ENCODE data around the gene GPC1. TPM values are rescaled to one million over a fixed set of nuclear protein-coding genes. Genes with fewer than 3 reads are reported as not detected.

GPC1 gene
- total and polyA plus RNA-seq, 10 of the 15 experiments (the other 5 are each of a cell fraction or from before 2014, with no cell fraction given): 0.06 to 0.77 (median 0.23) TPM; not detected in 3

DNA sequence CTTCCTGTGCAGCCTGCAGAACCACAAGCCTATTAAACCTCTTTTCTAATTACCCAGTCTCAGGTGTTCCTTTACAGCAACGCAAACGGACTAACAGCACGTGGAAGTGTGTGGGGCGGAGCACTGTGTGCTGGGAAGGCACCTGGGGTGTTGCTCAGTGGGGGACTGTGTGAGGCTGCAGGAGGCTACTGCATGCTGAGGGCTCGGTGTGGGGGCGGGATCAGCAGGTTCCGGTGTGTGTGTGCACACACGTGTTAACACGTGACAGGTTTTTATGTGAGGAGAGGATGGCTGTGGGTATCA lies 63.4 kb downstream of the GPC1 start:
- no peak overlapping the region for H3K9ac ChIP-seq (ENCODE audit: control insufficient read depth, insufficient read depth, low read length)
- in situ Hi-C loops (cut with MboI) (no loop called here), intact Hi-C loops (cut with micrococcal nuclease; ENCODE audit: unreplicated experiment) (no loop called here)
- H2AFZ ChIP-seq (ENCODE audit: control insufficient read depth, low read depth, low read length): no peak overlapping the region
- H3K9me3 ChIP-seq (replicated peaks; ENCODE audit: control insufficient read depth, insufficient read depth, low read length): no peaks in the 10 kb centered on the region; the same call in 2 of the 3 replicates
- WGBS (ENCODE audit: insufficient coverage, insufficient replicate concordance, low lambda C conversion rate, missing lambda C conversion rate): 88% methylated on average over 9 of the region's 9 CpGs
- ChIA-PET CTCF (no interaction called here), RAD21 (ENCODE audit: unreplicated experiment) (no interaction called here), SMC1A (ENCODE audit: uncharacterized antibody, unreplicated experiment) (no interaction called here), POLR2A (no interaction called here)
- no peak overlapping the region for H3K27ac ChIP-seq (ENCODE audit: control insufficient read depth, insufficient read depth)
- H3K79me2 ChIP-seq (ENCODE audit: control insufficient read depth, insufficient read depth, low read length): no peaks in the 10 kb centered on the region
- TF ChIP-seq HDGF (IDR thresholded peaks at IDR 0.05): no peak
- TF ChIP-seq NR2C2 (IDR thresholded peaks at IDR 0.05; ENCODE audit: borderline replicate concordance, control insufficient read depth, insufficient read length, low read depth): no peak
- no peak for TF ChIP-seq NFYA (IDR thresholded peaks at IDR 0.05; ENCODE audit: borderline replicate concordance, low read depth, low read length)
- no peak for TF ChIP-seq IKZF1 (conservative IDR thresholded peaks at IDR 0.05)
- no peak for TF ChIP-seq MEF2A (IDR thresholded peaks at IDR 0.05; ENCODE audit: insufficient read depth, low read depth, low read length)
- TF ChIP-seq CEBPB (IDR thresholded peaks at IDR 0.05; ENCODE audit: borderline replicate concordance in 1 of 2, low read depth in 2 of 2, low read length in 2 of 2): no peak
- no peak for TF ChIP-seq WRNIP1 (IDR thresholded peaks at IDR 0.05; ENCODE audit: borderline replicate concordance, low read depth, low read length)
- no peak for TF ChIP-seq EED (IDR thresholded peaks at IDR 0.05; ENCODE audit: low read depth)
- no peak for TF ChIP-seq SMARCA5 (IDR thresholded peaks at IDR 0.05)
- no peak for TF ChIP-seq RB1 (IDR thresholded peaks at IDR 0.05; ENCODE audit: borderline replicate concordance)
- TF ChIP-seq, protein P1, sequence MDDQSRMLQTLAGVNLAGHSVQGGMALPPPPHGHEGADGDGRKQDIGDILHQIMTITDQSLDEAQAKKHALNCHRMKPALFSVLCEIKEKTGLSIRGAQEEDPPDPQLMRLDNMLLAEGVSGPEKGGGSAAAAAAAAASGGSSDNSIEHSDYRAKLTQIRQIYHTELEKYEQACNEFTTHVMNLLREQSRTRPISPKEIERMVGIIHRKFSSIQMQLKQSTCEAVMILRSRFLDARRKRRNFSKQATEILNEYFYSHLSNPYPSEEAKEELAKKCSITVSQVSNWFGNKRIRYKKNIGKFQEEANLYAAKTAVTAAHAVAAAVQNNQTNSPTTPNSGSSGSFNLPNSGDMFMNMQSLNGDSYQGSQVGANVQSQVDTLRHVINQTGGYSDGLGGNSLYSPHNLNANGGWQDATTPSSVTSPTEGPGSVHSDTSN (IDR thresholded peaks at IDR 0.05; ENCODE audit: insufficient replicate concordance, low read depth, low read length): no peak
- no TSS peak for BruUV-seq (replicated peaks)
- FAIRE-seq (no peak), DNase-seq (ENCODE audit: low read depth, low spot score) (no peak), ATAC-seq (no peak)
- 0 out of 4 replicates have a peak, but pooled peaks cover 0 to 2% of the 10 kb centered on the region in 2 experiments for H3K36me3 ChIP-seq (ENCODE audit: control insufficient read depth in 2 of 2, insufficient read depth in 2 of 2, low read length in 1 of 2)
- no peak overlapping the region for H3K4me3 ChIP-seq
- H3K27me3 ChIP-seq (replicated peaks in 1 of 2; ENCODE audit: control insufficient read depth in 2 of 2, insufficient read depth in 2 of 2, low read length in 1 of 2): no peaks in the 10 kb centered on the region
- H3K4me2 ChIP-seq (ENCODE audit: control insufficient read depth, insufficient read depth): no peak overlapping the region
- H3K4me1 ChIP-seq (ENCODE audit: control insufficient read depth, insufficient read depth, low read length): no peaks in the 10 kb centered on the region
- H4K20me1 ChIP-seq (ENCODE audit: control insufficient read depth, insufficient read depth): no peaks in the 10 kb centered on the region
